Measurements from ENCODE around the gene CNOT8.
"Not testable (repeated sequence)": the region's sequence is repeated elsewhere in the genome, so short reads cannot be mapped to it uniquely, and the experiment has no call there.

Gene CNOT8

GRCh38 chr5:154900066-154900465 is 41.6 kb downstream of the CNOT8 start:
- CTCF ChIA-PET, result no interaction called here
- DNase-seq (ENCODE audit: extremely low spot score), result no peak
- no peak for TF ChIP-seq NFRKB (IDR thresholded peaks at IDR 0.05)
- no peak for TF ChIP-seq CTBP1 (IDR thresholded peaks at IDR 0.05; ENCODE audit: borderline replicate concordance)
- TF ChIP-seq PKNOX1 (IDR thresholded peaks at IDR 0.05), result no peak
- TF ChIP-seq SP1 (IDR thresholded peaks at IDR 0.05), result no peak
- TF ChIP-seq L3MBTL2 (conservative IDR thresholded peaks at IDR 0.05), result no peak
- no peak for TF ChIP-seq ARNT (IDR thresholded peaks at IDR 0.05)
- TF ChIP-seq BHLHE40 (IDR thresholded peaks at IDR 0.05; ENCODE audit: borderline replicate concordance), result no peak
- no peak for TF ChIP-seq LEF1 (IDR thresholded peaks at IDR 0.05; ENCODE audit: borderline replicate concordance)
- POLR2A ChIA-PET, result no interaction called here

- CTCF ChIA-PET, result no interaction called here
- POLR2A ChIA-PET, result no interaction called here
- no peak for DNase-seq (ENCODE audit: extremely low spot score)
- TF ChIP-seq PKNOX1 (IDR thresholded peaks at IDR 0.05) (no peak), FOXK2 (IDR thresholded peaks at IDR 0.05) (no peak), NFRKB (IDR thresholded peaks at IDR 0.05) (no peak), BHLHE40 (IDR thresholded peaks at IDR 0.05; ENCODE audit: borderline replicate concordance) (no peak), ZNF384 (IDR thresholded peaks at IDR 0.05) (no peak), TARDBP (IDR thresholded peaks at IDR 0.05) (no peak), SP1 (IDR thresholded peaks at IDR 0.05) (no peak), L3MBTL2 (conservative IDR thresholded peaks at IDR 0.05) (no peak), CTBP1 (IDR thresholded peaks at IDR 0.05; ENCODE audit: borderline replicate concordance) (no peak), LEF1 (IDR thresholded peaks at IDR 0.05; ENCODE audit: borderline replicate concordance) (no peak), FOXM1 (IDR thresholded peaks at IDR 0.05; ENCODE audit: borderline replicate concordance) (no peak)
Observed at GRCh38 chr5:154901276-154901675, 42.8 kb downstream of the CNOT8 start.

- ChIA-PET CTCF (no interaction called here), POLR2A (no interaction called here)
- no peak for DNase-seq (ENCODE audit: extremely low spot score)
- TF ChIP-seq PKNOX1 (IDR thresholded peaks at IDR 0.05) (no peak), SP1 (IDR thresholded peaks at IDR 0.05) (no peak), FOXM1 (IDR thresholded peaks at IDR 0.05; ENCODE audit: borderline replicate concordance) (no peak), L3MBTL2 (conservative IDR thresholded peaks at IDR 0.05) (no peak), ZNF384 (IDR thresholded peaks at IDR 0.05) (no peak), NFRKB (IDR thresholded peaks at IDR 0.05) (no peak), FOXA1 (IDR thresholded peaks at IDR 0.05) (no peak), BHLHE40 (IDR thresholded peaks at IDR 0.05; ENCODE audit: borderline replicate concordance) (no peak), ARNT (IDR thresholded peaks at IDR 0.05) (no peak)
Observed at GRCh38 chr5:154901913-154902312, 43.5 kb downstream of the CNOT8 start.

GRCh38 chr5:154905601-154906000 is 47.2 kb downstream of the CNOT8 start:
- DNase-seq (ENCODE audit: extremely low spot score); POLR2A ChIA-PET: not testable (repeated sequence)
- CTCF ChIA-PET, result interaction anchor here (0.6 kb wide), 1 partner anchor 42 kb away, joined by 3 read pairs; no protein-coding TSS in a partner anchor

GRCh38 chr5:154916874-154917273 is 58.4 kb downstream of the CNOT8 start:
- POLR2A ChIA-PET, result interaction anchor here (2.9 kb wide), 1 partner anchor 21 kb away, joined by 14 read pairs; the partner anchor contains the start of gene GEMIN5

GRCh38 chr5:154917757-154918156 is 59.3 kb downstream of the CNOT8 start:
- no peak for DNase-seq (ENCODE audit: extremely low spot score)
- no peak for TF ChIP-seq PKNOX1 (IDR thresholded peaks at IDR 0.05)
- CTCF ChIA-PET, result no interaction called here

More at GRCh38 chr5:154916874-154917273, 58.4 kb downstream of the CNOT8 start:
- CTCF ChIA-PET, result interaction anchor here (0.7 kb wide), 1 partner anchor 34 kb away, joined by 3 read pairs; no protein-coding TSS in a partner anchor
- DNase-seq (ENCODE audit: extremely low spot score), result no peak
- TF ChIP-seq LEF1 (IDR thresholded peaks at IDR 0.05; ENCODE audit: borderline replicate concordance), result no peak
- no peak for TF ChIP-seq L3MBTL2 (conservative IDR thresholded peaks at IDR 0.05)
- TF ChIP-seq FOXA1 (IDR thresholded peaks at IDR 0.05), result no peak
- no peak for TF ChIP-seq FOXM1 (IDR thresholded peaks at IDR 0.05; ENCODE audit: borderline replicate concordance)
- TF ChIP-seq NFRKB (IDR thresholded peaks at IDR 0.05), result no peak
- TF ChIP-seq BHLHE40 (IDR thresholded peaks at IDR 0.05; ENCODE audit: borderline replicate concordance), result no peak
- no peak for TF ChIP-seq ARNT (IDR thresholded peaks at IDR 0.05)
- no peak for TF ChIP-seq CTBP1 (IDR thresholded peaks at IDR 0.05; ENCODE audit: borderline replicate concordance)

More at GRCh38 chr5:154917757-154918156, 59.3 kb downstream of the CNOT8 start:
- POLR2A ChIA-PET, result interaction anchor here (2.9 kb wide), 1 partner anchor 20 kb away, joined by 14 read pairs; the partner anchor contains the start of gene GEMIN5

All from HEK293T (cell line).